HL-60 (cell line): ENCODE results near the gene KCNIP2.

Experiments
- DNase-seq, 2 experiments: peaks; one replicate each; pipeline ENCODE4 v3.0.0-alpha.2; 2010 to 2020; ENCODE audit warnings: low read depth in 1 of 2, low spot score in 1 of 2
- H3K27ac ChIP-seq: fragments of 250-450 bp; sonication (Bioruptor Pico); replicated peaks from 2 replicates; pipeline ENCODE4 v1.5.1; 2020; ENCODE audit warnings: mild to moderate bottlenecking, moderate library complexity
- H3K27me3 ChIP-seq: fragments of 250-450 bp; sonication (Bioruptor Pico); 2 replicates; pipeline ENCODE4 v1.5.1; 2021; ENCODE audit warnings: mild to moderate bottlenecking, moderate library complexity; ENCODE audit not compliant: insufficient read depth, poor library complexity, severe bottlenecking
- H3K4me3 ChIP-seq: replicated peaks from 2 replicates; pipeline ENCODE4 v1.5.1; 2011; ENCODE audit warnings: mild to moderate bottlenecking, control low read depth, low read length; ENCODE audit not compliant: insufficient read depth
- GABPA ChIP-seq: IDR thresholded peaks from 2 replicates; pipeline ENCODE4 v1.6.1; 2012; ENCODE audit warnings: low read depth
- POLR2AphosphoS5 ChIP-seq: IDR thresholded peaks from 2 replicates; pipeline ENCODE4 v1.6.1; 2012; ENCODE audit warnings: low read depth
- SPI1 ChIP-seq: IDR thresholded peaks from 2 replicates; pipeline ENCODE4 v1.6.1; 2012; ENCODE audit warnings: low read depth, mild to moderate bottlenecking, borderline replicate concordance
- TF ChIP-seq, protein P1 (sequence below): IDR thresholded peaks from one replicate; pipeline ENCODE4 v1.5.1; 2011; ENCODE audit warnings: low read length, control low read depth, inconsistent platforms; ENCODE audit not compliant: insufficient read depth
- TF ChIP-seq, protein P2 (sequence below): IDR thresholded peaks from 2 replicates; pipeline ENCODE4 v1.6.1; 2012; ENCODE audit warnings: low read depth; ENCODE audit not compliant: insufficient replicate concordance

KCNIP2 gene

GRCh38 chr10:101867931-101868330, 24.3 kb upstream of the KCNIP2 start:
- H3K4me3 ChIP-seq, result no peak overlapping the region
- H3K27ac ChIP-seq, result no peak overlapping the region
- no peak for DNase-seq
- H3K27me3 ChIP-seq, result no peaks in the 10 kb centered on the region
- no peak for TF ChIP-seq POLR2AphosphoS5
- TF ChIP-seq, protein P1, sequence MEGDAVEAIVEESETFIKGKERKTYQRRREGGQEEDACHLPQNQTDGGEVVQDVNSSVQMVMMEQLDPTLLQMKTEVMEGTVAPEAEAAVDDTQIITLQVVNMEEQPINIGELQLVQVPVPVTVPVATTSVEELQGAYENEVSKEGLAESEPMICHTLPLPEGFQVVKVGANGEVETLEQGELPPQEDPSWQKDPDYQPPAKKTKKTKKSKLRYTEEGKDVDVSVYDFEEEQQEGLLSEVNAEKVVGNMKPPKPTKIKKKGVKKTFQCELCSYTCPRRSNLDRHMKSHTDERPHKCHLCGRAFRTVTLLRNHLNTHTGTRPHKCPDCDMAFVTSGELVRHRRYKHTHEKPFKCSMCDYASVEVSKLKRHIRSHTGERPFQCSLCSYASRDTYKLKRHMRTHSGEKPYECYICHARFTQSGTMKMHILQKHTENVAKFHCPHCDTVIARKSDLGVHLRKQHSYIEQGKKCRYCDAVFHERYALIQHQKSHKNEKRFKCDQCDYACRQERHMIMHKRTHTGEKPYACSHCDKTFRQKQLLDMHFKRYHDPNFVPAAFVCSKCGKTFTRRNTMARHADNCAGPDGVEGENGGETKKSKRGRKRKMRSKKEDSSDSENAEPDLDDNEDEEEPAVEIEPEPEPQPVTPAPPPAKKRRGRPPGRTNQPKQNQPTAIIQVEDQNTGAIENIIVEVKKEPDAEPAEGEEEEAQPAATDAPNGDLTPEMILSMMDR, result no peak
- no peak for TF ChIP-seq SPI1
- no peak for TF ChIP-seq GABPA
- TF ChIP-seq, protein P2, sequence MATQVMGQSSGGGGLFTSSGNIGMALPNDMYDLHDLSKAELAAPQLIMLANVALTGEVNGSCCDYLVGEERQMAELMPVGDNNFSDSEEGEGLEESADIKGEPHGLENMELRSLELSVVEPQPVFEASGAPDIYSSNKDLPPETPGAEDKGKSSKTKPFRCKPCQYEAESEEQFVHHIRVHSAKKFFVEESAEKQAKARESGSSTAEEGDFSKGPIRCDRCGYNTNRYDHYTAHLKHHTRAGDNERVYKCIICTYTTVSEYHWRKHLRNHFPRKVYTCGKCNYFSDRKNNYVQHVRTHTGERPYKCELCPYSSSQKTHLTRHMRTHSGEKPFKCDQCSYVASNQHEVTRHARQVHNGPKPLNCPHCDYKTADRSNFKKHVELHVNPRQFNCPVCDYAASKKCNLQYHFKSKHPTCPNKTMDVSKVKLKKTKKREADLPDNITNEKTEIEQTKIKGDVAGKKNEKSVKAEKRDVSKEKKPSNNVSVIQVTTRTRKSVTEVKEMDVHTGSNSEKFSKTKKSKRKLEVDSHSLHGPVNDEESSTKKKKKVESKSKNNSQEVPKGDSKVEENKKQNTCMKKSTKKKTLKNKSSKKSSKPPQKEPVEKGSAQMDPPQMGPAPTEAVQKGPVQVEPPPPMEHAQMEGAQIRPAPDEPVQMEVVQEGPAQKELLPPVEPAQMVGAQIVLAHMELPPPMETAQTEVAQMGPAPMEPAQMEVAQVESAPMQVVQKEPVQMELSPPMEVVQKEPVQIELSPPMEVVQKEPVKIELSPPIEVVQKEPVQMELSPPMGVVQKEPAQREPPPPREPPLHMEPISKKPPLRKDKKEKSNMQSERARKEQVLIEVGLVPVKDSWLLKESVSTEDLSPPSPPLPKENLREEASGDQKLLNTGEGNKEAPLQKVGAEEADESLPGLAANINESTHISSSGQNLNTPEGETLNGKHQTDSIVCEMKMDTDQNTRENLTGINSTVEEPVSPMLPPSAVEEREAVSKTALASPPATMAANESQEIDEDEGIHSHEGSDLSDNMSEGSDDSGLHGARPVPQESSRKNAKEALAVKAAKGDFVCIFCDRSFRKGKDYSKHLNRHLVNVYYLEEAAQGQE, result no peak

- DNase-seq, result no peak
- Histone ChIP-seq H3K27me3 (no peaks in the 10 kb centered on the region), H3K27ac (no peak overlapping the region), H3K4me3 (no peak overlapping the region)
- TF ChIP-seq, protein P2, result no peak
- TF ChIP-seq GABPA (no peak), POLR2AphosphoS5 (no peak), SPI1 (no peak)
- TF ChIP-seq, protein P1, result no peak
Observed at GRCh38 chr10:101859530-101859929, 15.9 kb upstream of the KCNIP2 start.

DNA sequence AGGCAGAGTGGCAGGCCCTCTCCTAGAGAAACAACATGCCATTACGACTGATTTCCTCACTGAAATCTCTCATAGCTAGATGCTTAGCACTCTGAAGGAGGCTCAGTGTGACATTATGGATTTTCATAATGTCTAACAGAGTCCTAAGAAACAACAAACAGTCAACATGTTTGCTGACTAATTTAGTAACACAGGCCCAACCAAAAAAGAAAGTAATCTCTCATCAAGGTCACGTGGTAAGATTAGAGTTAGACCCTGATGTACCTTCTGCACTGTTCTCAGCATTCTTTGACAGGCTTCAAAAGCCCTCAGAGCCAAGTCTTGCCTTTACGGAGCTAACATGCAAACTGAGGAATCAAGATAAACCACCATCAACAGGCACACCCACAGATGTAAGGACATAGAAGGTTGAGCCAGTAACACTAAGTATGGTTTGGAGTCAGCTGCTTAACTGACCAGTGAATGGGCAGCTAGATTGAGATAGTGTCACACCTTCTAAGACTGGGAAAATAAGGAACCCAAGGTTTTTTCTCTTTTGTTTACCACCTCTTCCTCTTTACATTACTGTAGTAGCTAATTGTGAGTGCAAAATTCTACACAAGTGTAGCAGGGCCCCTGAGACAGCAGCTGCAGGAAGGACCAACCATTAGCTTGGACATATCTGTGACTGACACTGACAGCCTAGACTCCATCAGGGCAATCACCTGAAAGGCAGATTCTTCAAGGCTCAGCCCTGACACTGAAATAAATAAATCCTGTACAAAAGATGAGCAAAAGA, 15.3 kb upstream of the KCNIP2 start:
- Histone ChIP-seq H3K4me3 (no peak overlapping the region), H3K27me3 (no peaks in the 10 kb centered on the region), H3K27ac (no peak overlapping the region)
- TF ChIP-seq GABPA (no peak), SPI1 (peak; percentile 61; the same call in 1 of the 2 replicates)
- no peak for DNase-seq

GRCh38 chr10:101857802-101858476, 14.3 kb upstream of the KCNIP2 start:
- no peak overlapping the region for H3K27ac ChIP-seq
- TF ChIP-seq, protein P1, result no peak
- TF ChIP-seq GABPA, result no peak
- no peak for TF ChIP-seq SPI1
- TF ChIP-seq, protein P2, result no peak
- TF ChIP-seq POLR2AphosphoS5, result no peak
- no peaks in the 10 kb centered on the region for H3K27me3 ChIP-seq
- no peak overlapping the region for H3K4me3 ChIP-seq
- no peak for DNase-seq
